DMS79 (cell line): ENCODE results near the gene LRP1B.

Experiments
- DNase-seq: peaks from one replicate; lab custom pipeline; 2025; lab: John Stamatoyannopoulos, UW

Gene LRP1B

GRCh38 chr2:141517180-141517851 is 613.5 kb downstream of the LRP1B start:
- no peak for DNase-seq

- no peak for DNase-seq
Measured at GRCh38 chr2:141515931-141516330, 614.9 kb downstream of the LRP1B start.

GRCh38 chr2:141513853-141514252 is 617.0 kb downstream of the LRP1B start:
- DNase-seq, result no peak

GRCh38 chr2:141508806-141509595 is 621.8 kb downstream of the LRP1B start:
- no peak for DNase-seq

- DNase-seq, result no peak
Measured at GRCh38 chr2:141508086-141508752, 622.6 kb downstream of the LRP1B start.

- no peak for DNase-seq
Measured at GRCh38 chr2:141506135-141506534, 624.7 kb downstream of the LRP1B start.

- no peak for DNase-seq
Measured at GRCh38 chr2:141501752-141502151, 629.1 kb downstream of the LRP1B start.

GRCh38 chr2:141499123-141499522 is 631.7 kb downstream of the LRP1B start:
- DNase-seq, result no peak

GRCh38 chr2:141498561-141498960 is 632.3 kb downstream of the LRP1B start:
- DNase-seq, result no peak

GRCh38 chr2:141497272-141497671 is 633.5 kb downstream of the LRP1B start:
- DNase-seq, result no peak

- no peak for DNase-seq
Measured at GRCh38 chr2:141496810-141497209, 634.0 kb downstream of the LRP1B start.

- DNase-seq, result no peak
Measured at GRCh38 chr2:141493936-141494335, 636.9 kb downstream of the LRP1B start.

- DNase-seq, result no peak
Measured at GRCh38 chr2:141492816-141493215, 638.0 kb downstream of the LRP1B start.

GRCh38 chr2:141490886-141491285 is 639.9 kb downstream of the LRP1B start:
- no peak for DNase-seq

- no peak for DNase-seq
Measured at GRCh38 chr2:141482697-141483096, 648.1 kb downstream of the LRP1B start.

GRCh38 chr2:141475801-141476200 is 655.0 kb downstream of the LRP1B start:
- no peak for DNase-seq

GRCh38 chr2:141468761-141469160 is 662.1 kb downstream of the LRP1B start:
- DNase-seq, result no peak

- DNase-seq, result no peak
Measured at GRCh38 chr2:141467331-141467730, 663.5 kb downstream of the LRP1B start.

- DNase-seq, result no peak
Measured at GRCh38 chr2:141464995-141465394, 665.8 kb downstream of the LRP1B start.

GRCh38 chr2:141458351-141458750 is 672.5 kb downstream of the LRP1B start:
- no peak for DNase-seq

GRCh38 chr2:141455877-141456276 is 674.9 kb downstream of the LRP1B start:
- no peak for DNase-seq

- DNase-seq, result no peak
Measured at GRCh38 chr2:141455211-141455826, 675.5 kb downstream of the LRP1B start.
